Germinal center (tissue), 1 donor: ENCODE data around the gene NEK8.
A peak's percentile ranks its signal among the peaks of the same experiment; 100 is the strongest.
"Not testable (repeated sequence)": the region's sequence is repeated elsewhere in the genome, so short reads cannot be mapped to it uniquely, and the experiment has no call there.

Source experiments
- DNase-seq: peaks from one replicate; pipeline ENCODE4 v3.0.0; 2012; ENCODE audit warnings: mixed read lengths, low spot score

Gene NEK8

DNA sequence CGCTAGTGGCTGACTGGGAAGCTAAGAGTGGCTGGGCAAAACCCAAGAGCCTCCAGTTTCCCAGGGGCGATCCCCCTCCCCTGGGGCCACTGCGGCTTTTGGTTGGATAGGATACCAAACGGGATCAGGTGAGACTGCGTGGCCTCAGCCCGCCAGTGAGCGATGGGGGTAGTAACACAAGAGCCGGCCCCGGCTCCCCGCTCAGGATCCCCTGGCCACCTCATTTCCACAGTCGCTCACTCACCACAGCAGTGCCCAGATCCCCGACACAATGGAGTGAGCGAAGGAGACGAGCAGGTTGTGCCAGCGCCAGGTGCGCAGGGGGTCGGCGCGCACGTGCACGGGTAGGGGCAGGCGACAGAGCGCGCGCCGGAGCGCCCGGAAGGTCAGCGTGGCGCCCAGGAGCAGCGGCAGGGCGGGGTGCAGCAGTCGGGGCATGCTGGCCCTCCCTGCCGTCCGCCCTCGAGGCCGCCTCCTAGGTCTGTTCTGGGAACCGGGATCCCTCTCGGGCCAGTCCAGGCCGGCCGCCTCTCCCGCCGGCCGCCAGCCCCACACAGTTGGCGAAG is 2.8 kb upstream of the NEK8 start:
- DNase-seq, result peak; percentile 38

DNA sequence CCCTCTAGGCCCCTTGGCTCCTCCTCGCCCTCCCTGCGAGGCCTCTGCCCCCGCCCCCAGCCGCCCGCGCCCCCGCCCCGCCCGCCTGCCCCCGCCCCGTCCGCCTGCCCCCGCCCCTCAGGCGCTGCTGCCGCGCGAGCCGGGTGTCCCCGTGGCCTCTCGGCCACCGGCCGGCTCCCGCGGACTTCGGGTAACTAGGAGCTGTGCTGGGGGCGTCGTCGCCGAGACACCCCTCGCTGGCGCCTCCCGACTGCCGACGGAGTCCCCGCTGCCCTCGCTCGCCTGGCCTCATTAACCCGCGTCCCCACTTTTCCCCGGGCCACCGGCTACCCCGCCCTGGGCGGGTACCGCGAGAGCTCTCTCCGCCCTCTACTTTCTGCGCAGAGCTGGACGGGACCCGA is 2.4 kb upstream of the NEK8 start, which contains the start of gene TLCD1:
Gene TLCD1 (minus strand): TSS at position 8 of the 401 bp plus-strand sequence. CDS start 136 bp downstream, outside the sequence.
- peak; percentile 84 for DNase-seq

DNA sequence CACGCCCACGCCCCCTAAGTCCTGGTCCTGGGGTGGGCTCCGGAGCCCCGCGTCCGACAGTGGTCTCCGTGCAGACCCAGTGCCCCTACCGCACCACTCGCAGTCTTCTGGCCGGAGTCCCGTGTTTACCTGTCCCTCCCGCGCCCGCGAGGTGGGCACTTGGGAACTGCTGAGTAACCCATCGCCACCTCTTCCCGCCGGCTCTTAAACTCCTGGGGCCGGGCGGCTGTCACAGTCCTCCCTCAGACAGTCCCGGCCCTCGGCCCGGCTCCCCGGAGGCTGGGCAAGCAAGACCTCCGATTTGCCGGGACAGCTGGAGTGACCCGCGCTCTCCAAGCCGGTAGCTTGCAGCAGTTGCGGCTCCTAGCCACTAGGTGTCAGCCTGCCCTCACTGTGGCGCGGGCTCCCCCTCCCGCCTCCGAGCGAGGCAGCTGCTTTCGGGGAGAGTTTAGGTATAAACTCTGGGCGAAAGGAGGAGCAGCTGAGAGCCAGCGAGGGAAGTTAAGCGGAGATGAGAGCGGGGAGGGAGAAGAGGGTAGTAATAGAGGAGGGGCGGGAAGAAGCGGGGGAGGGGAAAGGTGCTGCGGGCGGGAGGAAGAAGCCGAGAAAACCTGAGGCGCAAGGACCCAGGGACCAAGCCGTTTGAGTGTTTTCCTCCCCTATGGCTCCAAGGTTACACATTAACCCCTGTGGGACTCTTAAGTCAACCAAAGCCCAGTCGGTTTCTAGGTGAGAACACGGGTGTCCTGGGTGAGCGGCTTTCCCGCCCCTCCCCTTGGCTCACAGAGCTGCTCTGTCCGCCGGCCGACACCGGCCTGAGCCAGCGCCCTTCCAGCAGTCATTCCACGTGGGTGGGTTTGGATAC is 1.7 kb upstream of the NEK8 start:
- DNase-seq, result peak; percentile 87

DNA sequence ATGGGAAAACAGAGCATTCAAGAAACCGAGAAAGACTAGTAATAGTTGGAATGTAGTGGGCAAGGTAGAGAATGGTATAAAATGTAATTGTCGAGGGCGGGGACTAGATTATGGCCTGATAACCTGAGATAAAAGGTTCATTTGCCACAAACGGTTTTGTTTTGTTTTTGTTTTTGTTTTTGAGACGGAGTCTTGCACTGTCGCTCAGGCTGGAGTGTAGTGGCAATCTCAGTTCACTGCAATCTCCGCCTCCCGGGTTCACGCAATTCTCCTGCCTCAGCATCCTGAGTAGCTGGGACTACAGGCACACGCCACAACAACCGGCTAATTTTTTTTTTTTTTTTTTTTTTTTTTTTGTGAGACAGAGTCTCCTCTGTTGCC is 1.4 kb downstream of the NEK8 start:
- DNase-seq, result no peak

DNA sequence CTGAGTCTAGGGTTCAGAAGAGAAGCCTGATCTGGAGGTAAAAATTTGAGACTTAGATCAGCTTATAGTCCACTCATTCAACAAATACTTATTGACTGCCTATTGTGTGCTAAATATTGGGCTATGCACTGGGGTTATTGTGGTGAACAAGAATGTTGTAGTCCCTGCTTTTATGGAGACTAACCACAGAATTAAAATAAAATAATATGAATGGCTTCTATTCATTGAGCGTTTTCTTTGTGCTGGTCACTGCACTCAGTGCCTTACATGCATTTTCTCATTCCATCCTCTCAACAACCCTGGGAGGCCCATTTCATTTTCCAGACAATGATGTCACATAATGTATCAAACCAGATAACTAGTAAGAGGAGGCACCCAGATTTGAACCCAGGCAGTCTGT is 4.8 kb downstream of the NEK8 start:
- no peak for DNase-seq

DNA sequence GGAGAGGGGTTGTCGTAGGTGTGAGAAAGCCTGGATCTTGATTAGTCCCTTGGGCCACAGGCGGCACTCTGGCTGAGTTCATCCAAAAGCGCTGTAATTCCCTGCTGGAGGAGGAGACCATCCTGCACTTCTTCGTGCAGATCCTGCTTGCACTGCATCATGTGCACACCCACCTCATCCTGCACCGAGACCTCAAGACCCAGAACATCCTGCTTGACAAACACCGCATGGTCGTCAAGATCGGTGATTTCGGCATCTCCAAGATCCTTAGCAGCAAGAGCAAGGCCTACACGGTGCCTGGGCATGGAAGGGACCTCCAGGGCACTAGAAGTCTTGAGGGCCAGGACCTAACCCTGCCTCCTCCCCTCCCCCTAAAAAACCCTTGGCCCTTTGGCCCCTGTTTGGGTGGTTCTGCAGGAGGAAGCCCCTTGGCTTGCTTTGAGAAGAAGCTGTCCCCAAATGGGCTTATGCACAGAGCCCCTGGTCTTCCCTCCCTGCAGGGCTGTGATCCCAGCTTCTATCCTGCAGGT is 6.2 kb downstream of the NEK8 start:
- DNase-seq, result no peak

DNA sequence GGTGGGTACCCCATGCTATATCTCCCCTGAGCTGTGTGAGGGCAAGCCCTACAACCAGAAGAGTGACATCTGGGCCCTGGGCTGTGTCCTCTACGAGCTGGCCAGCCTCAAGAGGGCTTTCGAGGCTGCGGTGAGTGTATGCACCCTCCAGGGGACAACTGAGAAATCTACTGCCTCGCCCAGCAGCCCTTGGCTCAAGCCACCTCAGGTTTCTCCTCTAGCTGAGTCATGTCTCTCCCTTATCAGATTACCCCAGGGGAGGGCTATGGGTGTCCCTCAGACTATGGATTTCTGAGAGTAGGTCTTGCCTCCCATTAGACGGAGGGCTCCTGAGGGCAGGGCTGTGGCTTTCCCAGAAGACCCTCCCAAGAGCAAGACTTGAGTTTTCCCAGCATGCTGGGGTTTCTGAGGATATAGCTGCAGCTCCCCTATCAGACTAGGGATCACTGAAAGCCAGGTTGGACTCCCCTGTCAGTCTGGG is 6.7 kb downstream of the NEK8 start:
- no peak for DNase-seq

DNA sequence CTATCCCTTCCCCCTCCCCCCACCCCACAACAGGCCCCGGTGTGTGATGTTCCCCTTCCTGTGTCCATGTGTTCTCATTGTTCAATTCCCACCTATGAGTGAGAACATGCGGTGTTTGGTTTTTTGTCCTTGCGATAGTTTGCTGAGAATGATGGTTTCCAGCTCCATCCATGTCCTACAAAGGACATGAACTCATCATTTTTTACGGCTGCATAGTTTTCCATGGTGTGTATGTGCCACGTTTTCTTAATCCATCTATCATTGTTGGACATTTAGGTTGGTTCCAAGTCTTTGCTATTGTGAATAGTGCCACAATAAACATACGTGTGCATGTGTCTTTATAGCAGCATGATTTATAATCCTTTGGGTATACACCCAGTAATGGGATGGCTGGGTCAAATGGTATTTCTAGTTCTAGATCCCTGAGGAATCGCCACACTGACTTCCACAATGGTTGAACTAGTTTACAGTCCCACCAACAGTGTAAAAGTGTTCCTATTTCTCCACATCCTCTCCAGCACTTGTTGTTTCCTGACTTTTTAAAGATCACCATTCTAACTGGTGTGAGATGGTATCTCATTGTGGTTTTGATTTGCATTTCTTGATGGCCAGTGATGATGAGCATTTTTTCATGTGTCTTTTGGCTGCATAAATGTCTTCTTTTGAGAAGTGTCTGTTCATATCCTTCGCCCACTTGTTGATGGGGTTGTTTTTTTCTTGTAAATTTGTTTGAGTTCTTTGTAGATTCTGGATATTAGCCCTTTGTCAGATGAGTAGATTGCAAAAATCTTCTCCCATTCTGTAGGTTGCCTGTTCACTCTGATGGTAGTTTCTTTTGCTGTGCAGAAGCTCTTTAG is 7.6 kb downstream of the NEK8 start:
- not testable (repeated sequence) for DNase-seq

DNA sequence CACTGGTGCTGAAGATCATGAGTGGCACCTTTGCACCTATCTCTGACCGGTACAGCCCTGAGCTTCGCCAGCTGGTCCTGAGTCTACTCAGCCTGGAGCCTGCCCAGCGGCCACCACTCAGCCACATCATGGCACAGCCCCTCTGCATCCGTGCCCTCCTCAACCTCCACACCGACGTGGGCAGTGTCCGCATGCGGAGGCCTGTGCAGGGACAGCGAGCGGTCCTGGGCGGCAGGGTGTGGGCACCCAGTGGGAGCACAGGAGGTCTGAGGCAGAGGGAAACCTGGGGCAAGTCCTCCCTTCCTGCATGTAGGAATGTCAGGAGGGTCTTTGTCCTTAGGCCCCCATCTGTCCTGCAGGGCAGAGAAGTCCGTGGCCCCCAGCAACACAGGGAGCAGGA is 8.7 kb downstream of the NEK8 start:
- no peak for DNase-seq

DNA sequence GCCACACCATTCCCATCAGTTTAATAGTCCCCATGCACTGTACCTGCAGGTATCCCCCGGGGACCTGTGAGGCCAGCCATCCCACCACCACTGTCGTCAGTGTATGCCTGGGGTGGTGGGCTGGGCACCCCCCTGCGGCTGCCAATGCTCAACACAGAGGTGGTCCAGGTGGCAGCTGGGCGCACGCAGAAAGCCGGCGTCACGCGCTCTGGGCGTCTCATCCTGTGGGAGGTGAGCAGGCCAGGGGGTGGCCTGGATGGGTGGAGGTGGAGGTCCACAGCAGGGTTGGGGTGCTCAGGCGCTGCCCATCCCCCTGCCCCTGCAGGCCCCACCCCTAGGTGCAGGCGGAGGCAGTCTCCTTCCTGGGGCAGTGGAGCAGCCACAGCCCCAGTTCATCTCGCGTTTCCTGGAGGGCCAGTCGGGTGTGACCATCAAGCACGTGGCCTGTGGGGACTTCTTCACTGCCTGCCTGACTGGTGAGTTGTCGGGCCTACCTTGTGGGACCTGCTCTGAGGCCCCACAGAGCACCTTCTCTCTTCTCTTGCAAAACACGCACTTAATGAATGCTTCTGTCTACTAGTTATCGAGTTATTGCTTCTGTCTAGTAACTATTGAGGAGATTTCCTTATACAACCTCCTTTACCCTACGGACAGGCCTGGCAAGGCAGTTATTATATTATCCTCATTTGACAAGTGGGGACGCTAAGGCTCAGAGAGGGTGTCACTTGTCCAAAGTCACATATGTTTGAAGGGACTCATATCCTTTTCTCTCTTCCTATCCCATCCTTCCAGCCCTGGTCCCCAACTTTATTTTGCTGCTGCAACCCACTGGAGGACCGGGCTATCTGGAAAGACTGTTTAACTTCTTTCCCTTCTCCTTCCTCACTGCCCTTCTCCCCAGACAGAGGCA is 9.4 kb downstream of the NEK8 start:
- DNase-seq, result peak; percentile 86

DNA sequence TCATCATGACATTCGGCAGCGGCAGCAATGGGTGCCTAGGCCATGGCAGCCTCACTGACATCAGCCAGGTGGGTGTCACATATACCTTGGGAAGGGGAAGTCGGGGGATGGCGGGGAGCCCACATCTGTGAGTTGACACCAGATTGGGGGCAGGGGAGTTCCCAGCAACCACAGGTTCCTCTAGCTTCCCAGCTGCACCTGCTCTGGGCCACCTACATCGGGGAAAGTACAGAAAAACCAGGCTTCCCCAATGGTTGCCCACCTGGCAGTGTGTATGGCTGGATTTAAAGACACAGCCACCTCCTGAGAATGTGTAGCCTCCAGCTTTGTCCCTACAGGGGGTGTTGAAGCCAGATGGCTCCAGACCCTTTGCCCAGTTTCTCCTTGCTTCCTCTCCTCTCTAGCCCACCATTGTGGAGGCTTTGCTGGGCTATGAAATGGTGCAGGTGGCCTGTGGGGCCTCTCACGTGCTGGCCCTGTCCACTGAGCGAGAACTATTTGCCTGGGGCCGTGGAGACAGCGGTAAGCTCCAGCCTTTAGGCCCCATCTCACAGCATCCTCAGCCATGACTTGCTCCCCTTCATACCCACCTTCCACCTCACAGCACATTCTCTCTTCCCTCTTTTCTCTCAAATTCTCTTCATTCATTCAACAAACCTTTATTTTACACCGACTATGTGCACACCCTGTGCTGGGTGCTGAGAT is 10.2 kb downstream of the NEK8 start:
- DNase-seq, result peak; percentile 65

DNA sequence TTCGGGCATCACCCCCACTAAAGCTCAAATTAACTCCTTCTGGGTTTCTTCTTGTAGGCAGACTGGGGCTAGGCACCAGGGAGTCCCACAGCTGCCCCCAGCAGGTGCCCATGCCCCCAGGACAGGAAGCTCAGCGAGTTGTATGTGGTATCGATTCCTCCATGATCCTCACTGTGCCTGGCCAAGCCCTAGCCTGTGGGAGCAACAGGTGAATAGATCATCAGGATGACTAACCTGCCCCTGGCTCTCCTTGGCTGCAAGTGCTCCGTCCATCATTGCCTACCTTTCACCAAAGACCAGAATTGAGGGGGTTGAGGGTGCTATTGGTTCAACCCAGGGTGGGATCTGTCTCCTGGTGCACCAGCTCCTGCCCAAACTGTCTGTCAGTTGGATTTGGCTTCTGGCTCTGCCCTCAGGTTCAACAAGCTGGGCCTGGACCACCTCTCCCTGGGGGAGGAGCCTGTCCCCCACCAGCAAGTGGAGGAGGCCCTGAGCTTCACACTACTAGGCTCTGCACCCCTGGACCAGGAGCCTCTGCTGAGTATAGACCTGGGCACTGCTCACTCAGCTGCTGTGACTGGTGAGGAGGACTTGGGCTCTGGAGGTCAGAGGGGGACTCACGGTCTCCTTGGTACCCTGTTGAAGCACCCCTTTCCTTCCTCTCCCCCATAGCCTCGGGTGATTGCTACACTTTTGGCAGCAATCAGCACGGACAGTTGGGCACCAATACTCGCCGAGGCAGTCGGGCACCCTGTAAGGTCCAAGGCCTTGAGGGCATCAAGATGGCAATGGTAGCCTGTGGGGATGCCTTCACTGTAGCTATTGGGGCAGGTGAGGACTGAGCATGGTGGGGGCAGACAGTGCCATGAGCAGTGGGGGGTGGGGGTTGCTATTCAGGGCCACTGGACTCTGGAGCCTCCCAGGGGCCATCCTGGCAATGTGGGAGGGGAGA is 12.1 kb downstream of the NEK8 start:
- DNase-seq, result no peak

DNA sequence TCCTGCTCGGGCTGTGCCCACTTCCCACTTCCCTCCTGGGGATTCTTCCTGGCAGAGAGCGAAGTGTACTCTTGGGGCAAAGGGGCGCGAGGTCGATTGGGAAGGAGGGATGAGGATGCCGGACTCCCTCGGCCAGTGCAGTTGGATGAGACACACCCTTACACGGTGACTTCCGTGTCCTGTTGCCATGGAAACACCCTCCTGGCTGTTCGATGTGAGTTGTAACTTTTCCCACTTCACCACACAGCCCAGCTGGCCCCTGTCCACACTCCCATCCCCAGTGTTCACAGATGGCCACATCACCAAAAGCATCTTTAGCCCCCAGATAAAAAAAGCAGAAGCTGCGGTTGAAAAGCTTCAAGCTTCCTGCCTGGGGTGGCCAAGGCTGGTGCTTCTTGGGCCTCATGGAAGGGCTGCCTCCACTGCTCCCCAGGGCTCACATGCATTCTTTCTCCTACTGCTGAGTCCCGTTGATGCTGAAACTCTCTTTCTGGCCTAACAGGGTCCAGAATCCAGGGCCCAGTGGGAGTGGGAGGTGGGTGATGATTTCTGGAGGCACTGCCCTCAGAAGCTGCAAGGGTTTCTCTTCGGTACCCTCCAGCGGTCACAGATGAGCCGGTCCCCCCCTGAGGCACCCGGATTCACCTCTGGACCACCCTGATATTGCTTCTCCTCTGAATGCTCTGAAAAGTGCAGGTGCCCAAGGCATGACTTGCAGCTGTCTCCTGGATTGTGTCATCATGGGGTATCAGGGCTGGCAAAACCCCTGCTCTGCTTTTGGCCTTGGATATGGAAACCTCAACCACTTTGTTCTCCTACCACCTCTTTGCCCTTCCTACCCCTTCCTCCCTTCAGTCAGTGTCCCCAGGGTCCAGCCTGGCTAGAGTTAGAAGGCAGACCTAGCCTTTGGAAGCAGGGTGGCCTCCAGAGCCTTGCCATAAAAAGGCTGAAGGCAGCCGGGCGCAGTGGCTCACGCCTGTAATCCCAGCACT is 13.1 kb downstream of the NEK8 start:
- peak; percentile 59 for DNase-seq

DNA sequence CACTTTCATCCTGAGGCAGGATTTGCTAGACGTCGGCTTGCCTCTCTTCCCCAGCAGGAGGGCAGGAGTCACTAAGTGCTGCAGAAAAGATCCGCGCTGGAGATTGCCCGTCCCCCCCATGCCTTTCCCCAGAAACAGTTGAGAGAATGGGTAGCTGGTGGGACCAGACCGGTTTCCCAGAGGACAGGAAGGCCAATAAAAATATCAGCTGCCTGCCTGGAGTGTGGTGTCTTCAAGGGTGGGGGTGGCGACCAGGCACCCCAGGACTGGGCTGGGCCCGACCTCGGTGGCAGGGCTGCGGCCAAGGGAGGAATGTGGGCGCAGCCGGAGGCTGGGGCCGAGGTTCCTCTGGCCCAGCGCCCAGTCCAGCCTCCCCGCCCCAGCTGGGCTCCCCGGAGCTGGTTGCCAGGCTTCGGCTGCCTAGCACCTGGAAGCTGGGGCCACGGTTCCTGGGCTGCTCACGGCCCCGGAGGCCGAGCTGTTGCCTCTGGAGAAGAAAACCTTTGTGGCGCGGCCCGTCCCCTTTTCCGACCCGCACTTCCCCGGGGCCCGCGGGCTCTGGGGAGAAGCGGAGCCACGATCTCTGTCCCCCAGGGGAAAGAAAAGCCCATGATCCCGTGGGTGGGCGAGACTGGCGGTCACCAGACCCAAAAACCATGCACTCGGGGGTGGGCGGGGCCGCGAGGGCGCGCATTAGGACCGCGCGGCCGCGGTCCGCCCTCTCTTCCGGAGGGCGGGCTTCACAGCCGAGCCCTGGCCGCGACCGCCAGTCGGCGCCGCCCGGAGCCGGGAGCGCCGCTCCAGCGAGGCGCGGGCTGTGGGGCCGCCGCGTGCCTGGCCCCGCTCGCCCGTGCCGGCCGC is 14.9 kb downstream of the NEK8 start, which contains the start of gene TRAF4:
Gene TRAF4 (plus strand): TSS at position 769 of the 861 bp plus-strand sequence. CDS start 102 bp downstream, outside the sequence.
- peak; percentile 82 for DNase-seq

DNA sequence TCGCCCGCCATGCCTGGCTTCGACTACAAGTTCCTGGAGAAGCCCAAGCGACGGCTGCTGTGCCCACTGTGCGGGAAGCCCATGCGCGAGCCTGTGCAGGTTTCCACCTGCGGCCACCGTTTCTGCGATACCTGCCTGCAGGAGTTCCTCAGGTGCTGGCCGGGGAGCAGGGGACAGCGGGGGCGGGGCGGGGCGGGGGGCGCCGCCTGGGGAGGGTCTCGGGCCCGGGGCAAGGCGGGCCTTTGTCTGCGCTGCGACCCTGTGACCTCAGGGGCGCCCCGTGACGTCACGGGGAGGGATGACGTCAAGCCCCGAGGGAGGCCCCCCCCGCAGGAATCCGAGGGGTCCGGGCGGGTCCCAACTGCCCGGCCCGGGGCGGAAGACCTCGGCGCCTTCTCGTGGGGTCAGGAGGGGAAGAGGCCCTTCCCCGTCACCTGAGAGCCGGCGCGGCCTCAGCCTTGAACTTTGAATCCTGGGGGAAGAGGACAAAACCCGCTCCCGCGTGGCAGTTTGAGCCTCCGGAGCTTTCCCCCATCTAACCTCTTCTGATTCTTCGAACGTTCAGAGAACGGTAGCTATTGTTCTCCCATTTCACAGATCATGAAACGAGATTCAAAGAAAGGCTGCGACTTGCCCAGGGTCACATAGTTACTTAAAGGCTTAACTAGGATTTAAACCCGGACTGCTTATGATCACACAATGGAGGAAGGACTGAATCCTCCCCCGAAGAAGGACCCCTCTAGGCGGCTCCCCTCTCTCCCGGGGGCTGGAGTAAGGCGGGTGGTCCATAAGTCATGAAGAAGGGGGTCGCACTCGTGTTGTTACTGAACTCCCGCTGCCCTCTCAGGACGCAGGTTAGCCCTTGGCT is 15.8 kb downstream of the NEK8 start:
- DNase-seq, result peak; percentile 49
